ENCODE results near the gene DYNLT4.
"Not testable (repeated sequence)": the region's sequence is repeated elsewhere in the genome, so short reads cannot be mapped to it uniquely, and the experiment has no call there.

The DYNLT4 gene

DNA sequence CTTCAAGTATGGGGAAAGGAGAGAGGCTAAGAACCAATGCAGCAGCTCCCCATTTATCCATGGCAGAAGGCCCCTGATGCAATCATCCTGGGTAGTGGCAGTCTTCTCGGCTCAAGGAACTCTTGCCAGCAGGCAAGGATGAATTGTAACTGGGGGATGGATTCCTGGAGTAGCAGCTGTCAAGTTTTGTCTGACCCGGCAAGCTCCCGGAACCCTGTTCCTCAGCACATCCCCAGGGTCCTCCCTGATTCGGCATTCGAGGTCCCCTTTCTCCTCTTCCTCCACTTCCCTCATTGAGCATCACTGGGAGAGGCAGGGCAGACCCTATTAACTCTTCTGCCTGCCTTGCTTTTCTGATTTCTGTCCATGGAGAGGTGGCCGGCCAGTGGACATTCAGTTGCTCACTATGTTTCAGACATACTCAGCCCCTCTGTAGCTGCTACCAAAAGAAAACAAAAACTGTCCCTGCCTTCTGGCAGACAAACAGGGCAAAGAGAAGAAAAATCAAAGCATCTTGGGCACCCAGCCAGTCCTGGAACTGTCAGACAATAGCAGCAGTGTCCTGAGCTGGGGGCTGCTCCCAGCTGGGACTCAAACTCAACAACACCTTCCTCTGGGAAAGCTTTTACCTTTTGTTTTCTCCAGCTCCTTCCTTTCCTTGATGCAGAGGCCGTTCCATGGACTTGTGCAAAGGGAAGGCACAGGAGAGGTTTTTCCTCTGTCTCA lies 41.5 kb upstream of the DYNLT4 start:
- in situ Hi-C loops (cut with HindIII; ENCODE audit: low sequenced_read_pairs), result no loop called here
- TF ChIP-seq, protein P1, sequence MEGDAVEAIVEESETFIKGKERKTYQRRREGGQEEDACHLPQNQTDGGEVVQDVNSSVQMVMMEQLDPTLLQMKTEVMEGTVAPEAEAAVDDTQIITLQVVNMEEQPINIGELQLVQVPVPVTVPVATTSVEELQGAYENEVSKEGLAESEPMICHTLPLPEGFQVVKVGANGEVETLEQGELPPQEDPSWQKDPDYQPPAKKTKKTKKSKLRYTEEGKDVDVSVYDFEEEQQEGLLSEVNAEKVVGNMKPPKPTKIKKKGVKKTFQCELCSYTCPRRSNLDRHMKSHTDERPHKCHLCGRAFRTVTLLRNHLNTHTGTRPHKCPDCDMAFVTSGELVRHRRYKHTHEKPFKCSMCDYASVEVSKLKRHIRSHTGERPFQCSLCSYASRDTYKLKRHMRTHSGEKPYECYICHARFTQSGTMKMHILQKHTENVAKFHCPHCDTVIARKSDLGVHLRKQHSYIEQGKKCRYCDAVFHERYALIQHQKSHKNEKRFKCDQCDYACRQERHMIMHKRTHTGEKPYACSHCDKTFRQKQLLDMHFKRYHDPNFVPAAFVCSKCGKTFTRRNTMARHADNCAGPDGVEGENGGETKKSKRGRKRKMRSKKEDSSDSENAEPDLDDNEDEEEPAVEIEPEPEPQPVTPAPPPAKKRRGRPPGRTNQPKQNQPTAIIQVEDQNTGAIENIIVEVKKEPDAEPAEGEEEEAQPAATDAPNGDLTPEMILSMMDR (IDR thresholded peaks at IDR 0.05; ENCODE audit: low read depth, low read length, missing control alignments), result no peak
- H3K4me3 ChIP-seq (ENCODE audit: low read depth, low read length), result no peak overlapping the region
- no peak for DNase-seq (ENCODE audit: low read depth)

DNA sequence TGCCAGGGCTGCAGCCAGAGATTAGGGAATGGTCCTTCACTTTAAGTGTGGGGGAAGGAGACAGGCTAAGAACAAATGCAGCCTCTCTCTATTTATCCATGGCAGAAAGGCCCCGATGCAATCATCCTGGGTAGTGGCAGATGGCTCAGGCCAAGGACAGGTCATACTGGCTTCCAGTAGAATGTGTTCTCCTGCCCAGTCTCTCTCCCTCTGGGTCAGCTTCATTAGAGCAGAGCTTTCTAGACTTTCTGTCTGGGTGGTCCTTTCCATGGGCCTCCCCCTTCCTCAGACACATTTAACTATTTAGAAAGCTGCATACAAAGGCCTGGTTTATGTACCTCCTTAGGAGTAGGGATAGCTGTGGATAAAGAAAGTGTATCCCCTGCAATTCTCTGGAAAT lies 40.7 kb upstream of the DYNLT4 start:
- no peak overlapping the region for H3K4me3 ChIP-seq (ENCODE audit: low read depth, low read length)
- no peak for DNase-seq (ENCODE audit: low read depth)
- in situ Hi-C loops (cut with HindIII; ENCODE audit: low sequenced_read_pairs), result no loop called here
- TF ChIP-seq, protein P1 (IDR thresholded peaks at IDR 0.05; ENCODE audit: low read depth, low read length, missing control alignments), result no peak

DNA sequence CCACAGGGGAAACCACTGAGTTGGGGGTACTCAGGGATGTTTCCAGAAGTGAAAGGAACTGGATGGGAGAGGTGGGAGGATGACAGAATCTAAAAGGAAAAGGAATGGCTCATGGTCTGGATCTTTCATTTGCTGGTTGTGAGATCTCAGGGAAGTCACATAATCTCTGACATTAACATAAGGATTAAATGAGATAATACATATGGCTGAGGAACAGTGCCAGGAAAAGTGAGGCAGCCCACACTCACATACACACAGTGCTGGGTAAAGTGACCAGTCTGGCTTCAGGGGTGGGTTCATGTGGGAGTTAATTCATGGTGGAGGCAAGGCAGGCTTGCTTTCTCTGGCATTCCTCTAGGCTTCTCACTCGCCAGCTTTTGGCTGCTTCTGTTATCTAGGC lies 39.8 kb upstream of the DYNLT4 start:
- H3K4me3 ChIP-seq (ENCODE audit: low read depth, low read length), result no peak overlapping the region
- in situ Hi-C loops (cut with HindIII; ENCODE audit: low sequenced_read_pairs), result no loop called here
- TF ChIP-seq, protein P1 (IDR thresholded peaks at IDR 0.05; ENCODE audit: low read depth, low read length, missing control alignments), result no peak
- DNase-seq (ENCODE audit: low read depth), result no peak

DNA sequence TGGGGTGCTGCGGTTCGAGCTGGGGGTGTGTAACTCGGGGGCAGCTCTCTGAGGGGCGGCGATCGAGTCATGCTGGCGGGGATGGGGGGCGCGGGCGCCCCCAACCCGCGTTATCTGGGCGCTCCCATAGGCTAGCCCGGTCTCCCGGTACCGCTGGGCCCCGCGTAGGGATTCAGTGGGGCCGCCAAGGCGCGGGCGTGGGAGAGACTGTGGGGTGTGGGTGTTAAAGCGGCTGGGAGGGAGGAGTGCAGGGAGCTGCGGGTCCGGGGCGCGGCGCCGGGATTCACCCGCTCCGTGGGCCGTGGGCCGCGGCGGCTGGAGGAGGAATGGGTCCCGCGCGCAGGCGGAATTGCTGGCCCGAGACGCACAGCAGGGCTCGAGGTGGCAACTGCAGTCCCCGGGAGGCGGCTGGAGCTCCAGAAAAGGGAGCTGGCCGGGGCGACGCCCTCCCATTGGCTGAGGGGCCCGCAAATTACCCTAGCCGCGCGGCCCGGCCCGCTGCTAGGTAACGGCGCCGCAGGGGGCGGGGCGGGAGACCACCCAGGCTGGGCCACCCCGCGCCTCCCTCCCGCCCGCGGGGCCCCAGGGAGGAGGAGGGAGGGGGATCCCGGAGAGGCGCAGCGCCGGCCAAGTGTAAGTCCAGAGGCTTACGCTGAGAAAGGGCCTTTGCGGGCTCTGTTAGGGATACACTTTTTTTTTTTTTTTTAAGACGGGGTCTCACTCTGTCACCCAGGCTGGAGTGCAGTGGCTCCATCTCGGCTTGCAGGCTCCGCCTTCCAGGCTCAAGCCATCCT lies 35.9 kb upstream of the DYNLT4 start, which contains the start of gene PTCH2:
Gene PTCH2, minus strand, starts transcription at position 392 of the 794 bp plus-strand sequence. Its CDS starts 321 bp downstream, at position 71.
- in situ Hi-C loops (cut with HindIII; ENCODE audit: low sequenced_read_pairs), result no loop called here
- no peak for DNase-seq (ENCODE audit: low read depth)
- TF ChIP-seq, protein P1 (IDR thresholded peaks at IDR 0.05; ENCODE audit: low read depth, low read length, missing control alignments), result no peak
- H3K4me3 ChIP-seq (ENCODE audit: low read depth, low read length), result peak within 1 kb of the TSS; percentile 52

DNA sequence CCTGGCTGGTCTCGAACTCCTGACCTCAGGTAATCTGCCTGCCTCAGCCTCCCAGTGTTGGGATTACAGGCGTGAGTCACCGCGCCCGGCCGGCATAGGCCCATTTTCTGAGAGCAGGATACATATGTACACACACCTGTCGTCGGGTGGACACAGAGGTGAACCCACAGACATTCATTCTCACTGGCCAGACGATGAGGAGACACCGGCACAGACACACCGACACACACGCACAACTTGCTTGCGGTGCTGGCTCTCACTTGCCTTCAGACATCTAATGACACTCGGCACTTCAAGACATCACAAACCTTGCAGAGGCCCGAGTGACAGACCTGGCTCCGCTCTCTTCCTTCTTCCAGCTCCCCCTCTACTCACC lies 35.3 kb upstream of the DYNLT4 start:
- in situ Hi-C loops (cut with HindIII; ENCODE audit: low sequenced_read_pairs), result no loop called here
- peak overlapping the region; percentile 52 for H3K4me3 ChIP-seq (ENCODE audit: low read depth, low read length)
- DNase-seq (ENCODE audit: low read depth), result no peak
- TF ChIP-seq, protein P1 (IDR thresholded peaks at IDR 0.05; ENCODE audit: low read depth, low read length, missing control alignments), result no peak

DNA sequence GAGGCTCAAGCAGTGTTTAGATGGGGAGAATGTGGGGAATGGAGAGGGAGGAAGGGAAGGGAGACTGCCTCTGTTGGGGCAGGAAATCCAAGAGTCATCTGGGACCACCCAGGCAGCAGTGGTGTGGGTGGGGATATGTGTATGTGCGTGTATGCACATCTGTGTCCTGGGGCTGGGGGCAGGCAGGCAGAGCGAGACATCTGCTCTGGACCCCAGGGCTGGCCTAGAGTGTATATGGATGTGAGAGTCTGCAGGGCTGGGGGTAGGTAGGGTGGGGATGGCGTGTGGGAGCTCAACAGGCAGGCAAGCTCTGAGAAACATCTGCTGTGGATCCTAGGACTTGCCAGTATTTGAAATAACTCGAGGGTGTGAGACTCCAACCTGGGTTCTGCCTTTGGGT lies 32.4 kb upstream of the DYNLT4 start:
- no peak overlapping the region for H3K4me3 ChIP-seq (ENCODE audit: low read depth, low read length)
- in situ Hi-C loops (cut with HindIII; ENCODE audit: low sequenced_read_pairs), result no loop called here
- TF ChIP-seq, protein P1 (IDR thresholded peaks at IDR 0.05; ENCODE audit: low read depth, low read length, missing control alignments), result no peak
- DNase-seq (ENCODE audit: low read depth), result no peak

DNA sequence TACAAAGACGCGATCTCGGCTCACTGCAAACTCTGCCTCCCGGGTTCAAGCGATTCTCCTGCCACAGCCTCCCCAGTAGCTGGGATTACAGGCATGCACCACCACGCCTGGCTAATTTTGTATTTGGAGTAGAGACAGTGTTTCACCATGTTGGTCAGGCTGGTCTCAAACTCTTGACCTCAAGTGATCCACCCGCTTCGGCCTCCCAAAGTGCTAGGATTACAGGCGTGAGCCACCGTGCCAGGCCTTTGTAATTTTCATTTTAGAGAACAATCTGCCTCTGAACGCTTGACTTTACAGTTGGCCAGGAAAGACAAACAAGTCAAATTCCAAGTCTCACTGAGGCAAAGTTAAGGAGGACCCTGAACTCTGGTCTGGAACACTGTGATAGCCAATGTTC lies 31.1 kb upstream of the DYNLT4 start:
- H3K4me3 ChIP-seq (ENCODE audit: low read depth, low read length); DNase-seq (ENCODE audit: low read depth); in situ Hi-C loops (cut with HindIII; ENCODE audit: low sequenced_read_pairs): not testable (repeated sequence)
